HFF-Myc (cell line): Measurements from ENCODE around the gene NME4.
"Not testable (repeated sequence)": the region's sequence is repeated elsewhere in the genome, so short reads cannot be mapped to it uniquely, and the experiment has no call there.

Experiments
- DNase-seq: peaks from one replicate; pipeline ENCODE4 v3.0.0-alpha.2; 2011; ENCODE audit warnings: low read depth; ENCODE audit errors: extremely low read depth
- H3K4me3 ChIP-seq: replicated peaks from 2 replicates; pipeline ENCODE4 v1.5.1; 2011; ENCODE audit warnings: low read depth, mild to moderate bottlenecking, control low read depth, low read length
- TF ChIP-seq, protein P1 (sequence below): IDR thresholded peaks from 2 replicates; pipeline ENCODE4 v1.5.1; 2012; ENCODE audit warnings: mild to moderate bottlenecking, low read depth, low read length, control low read depth; ENCODE audit errors: missing control alignments

NME4 gene

GRCh38 chr16:404971-405486 is 8.0 kb downstream of the NME4 start:
- H3K4me3 ChIP-seq, result no peak overlapping the region
- TF ChIP-seq, protein P1, sequence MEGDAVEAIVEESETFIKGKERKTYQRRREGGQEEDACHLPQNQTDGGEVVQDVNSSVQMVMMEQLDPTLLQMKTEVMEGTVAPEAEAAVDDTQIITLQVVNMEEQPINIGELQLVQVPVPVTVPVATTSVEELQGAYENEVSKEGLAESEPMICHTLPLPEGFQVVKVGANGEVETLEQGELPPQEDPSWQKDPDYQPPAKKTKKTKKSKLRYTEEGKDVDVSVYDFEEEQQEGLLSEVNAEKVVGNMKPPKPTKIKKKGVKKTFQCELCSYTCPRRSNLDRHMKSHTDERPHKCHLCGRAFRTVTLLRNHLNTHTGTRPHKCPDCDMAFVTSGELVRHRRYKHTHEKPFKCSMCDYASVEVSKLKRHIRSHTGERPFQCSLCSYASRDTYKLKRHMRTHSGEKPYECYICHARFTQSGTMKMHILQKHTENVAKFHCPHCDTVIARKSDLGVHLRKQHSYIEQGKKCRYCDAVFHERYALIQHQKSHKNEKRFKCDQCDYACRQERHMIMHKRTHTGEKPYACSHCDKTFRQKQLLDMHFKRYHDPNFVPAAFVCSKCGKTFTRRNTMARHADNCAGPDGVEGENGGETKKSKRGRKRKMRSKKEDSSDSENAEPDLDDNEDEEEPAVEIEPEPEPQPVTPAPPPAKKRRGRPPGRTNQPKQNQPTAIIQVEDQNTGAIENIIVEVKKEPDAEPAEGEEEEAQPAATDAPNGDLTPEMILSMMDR, result no peak

GRCh38 chr16:405548-406506 is 8.8 kb downstream of the NME4 start:
- DNase-seq, result no peak
- H3K4me3 ChIP-seq, result no peak overlapping the region
- TF ChIP-seq, protein P1, result no peak

More at GRCh38 chr16:404971-405486, 8.0 kb downstream of the NME4 start:
- no peak for DNase-seq

DNA sequence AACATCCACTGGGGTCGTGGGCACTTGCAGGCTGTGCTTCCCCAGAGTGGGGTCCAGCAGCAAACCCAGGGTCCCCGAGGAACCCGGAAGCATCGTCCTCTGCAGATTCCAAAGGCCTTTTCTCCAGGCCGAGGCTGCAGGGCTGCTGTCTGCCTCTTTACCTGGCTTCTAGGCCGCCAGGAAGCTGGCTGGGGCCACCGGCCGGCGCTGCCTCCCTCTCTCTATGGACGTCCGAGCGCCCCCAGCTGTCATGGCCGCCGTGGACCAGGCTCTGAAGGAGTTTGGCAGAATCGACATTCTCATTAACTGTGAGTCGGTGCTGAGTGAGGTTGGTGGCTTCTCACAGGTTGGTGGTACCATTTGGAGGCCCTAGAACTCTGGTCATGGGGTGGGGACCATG is 10.3 kb downstream of the NME4 start:
- TF ChIP-seq, protein P1, result no peak
- DNase-seq, result no peak
- no peak overlapping the region for H3K4me3 ChIP-seq

GRCh38 chr16:410516-411178 is 13.6 kb downstream of the NME4 start:
- no peak overlapping the region for H3K4me3 ChIP-seq
- TF ChIP-seq, protein P1, result no peak
- no peak for DNase-seq

DNA sequence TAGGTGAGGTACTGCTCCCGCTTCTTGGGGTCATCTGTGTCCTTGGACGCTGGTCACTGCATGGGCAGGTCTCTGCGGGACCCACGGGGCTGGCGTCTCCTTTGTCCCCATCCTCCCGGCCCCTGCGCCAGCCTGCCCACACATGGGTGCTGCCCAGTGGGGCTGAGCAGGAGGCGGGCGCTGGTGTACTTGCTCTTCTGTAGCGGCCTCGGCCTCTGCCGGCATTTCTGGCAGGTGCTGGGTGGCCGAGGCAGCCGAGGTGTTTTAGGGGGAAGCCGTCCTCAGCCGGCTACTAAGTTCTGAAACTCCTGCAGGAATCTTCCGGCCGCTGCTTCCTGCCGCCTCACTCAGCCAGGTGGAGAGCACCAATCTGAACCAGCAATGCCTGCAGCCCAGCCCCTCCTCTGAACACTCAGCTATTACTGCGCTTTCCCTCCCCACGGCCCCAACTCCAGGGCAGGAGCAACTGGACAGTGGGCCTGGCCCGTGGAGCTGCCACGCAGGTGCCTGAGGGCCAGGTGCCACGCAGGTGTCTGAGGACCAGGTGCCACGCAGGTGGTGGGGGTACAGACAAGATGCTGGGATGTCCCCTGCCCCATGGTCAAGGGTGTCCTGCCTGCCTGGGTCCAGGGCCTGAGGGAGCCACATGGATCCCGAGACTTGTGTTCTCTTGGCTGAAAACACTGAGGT is 14.7 kb downstream of the NME4 start:
- TF ChIP-seq, protein P1, result no peak

GRCh38 chr16:414395-415169 is 17.6 kb downstream of the NME4 start:
- no peak for DNase-seq
- no peak overlapping the region for H3K4me3 ChIP-seq
- TF ChIP-seq, protein P1, result no peak

More for the DNA sequence above, 14.7 kb downstream of the NME4 start:
- H3K4me3 ChIP-seq, result no peak overlapping the region
- no peak for DNase-seq

DNA sequence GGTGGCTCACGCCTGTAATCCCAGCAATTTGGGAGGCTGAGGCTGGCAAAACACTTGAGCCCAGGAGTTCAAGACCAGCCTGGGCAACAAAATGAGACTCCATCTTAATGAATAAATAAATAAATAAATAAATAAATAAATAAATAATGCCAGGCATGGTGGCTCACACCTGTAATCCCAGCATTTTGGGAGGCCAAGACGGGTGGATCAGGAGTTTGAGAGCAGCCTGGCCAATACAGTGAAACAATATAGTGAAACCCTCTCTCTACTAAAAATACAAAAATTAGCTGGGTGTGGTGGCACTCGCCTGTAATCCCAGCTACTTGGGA is 18.1 kb downstream of the NME4 start:
- not testable (repeated sequence) for DNase-seq, H3K4me3 ChIP-seq

DNA sequence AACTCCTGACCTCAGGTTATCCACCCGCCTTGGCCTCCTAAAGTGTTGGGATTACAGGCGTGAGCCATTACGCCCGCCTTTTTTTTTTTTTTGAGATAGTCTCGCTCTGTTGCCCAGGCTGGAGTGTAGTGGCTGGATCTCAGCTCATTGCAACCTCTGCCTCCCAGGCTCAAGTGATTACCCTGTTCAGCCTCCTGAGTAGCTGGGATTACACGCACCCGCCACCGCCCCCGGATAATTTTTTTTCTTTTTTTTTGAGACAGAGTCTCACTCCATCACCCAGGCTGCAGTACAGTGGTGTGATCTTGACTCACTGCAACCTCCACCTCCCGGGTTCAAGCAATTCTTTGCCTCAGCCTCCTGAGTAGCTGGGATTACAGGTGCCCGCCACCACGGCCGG is 25.2 kb downstream of the NME4 start:
- DNase-seq, H3K4me3 ChIP-seq: not testable (repeated sequence)
